Cardiac muscle cell (in vitro differentiated cells and primary cell): ENCODE data around the gene UBE2A. TPM values are rescaled to one million over a fixed set of nuclear protein-coding genes. Genes with fewer than 3 reads are reported as not detected.

Source experiments
- DNase-seq, 2 donors: peaks; one replicate each; pipeline versions ENCODE4 v3.0.0 to v3.0.0-alpha.2; 2010 to 2017; ENCODE audit warnings: low read depth in 1 of 2, low spot score in 1 of 2
- H3K27ac ChIP-seq: fragments of 200-600 bp; sonication (generic); 2 replicates; pipeline ENCODE4 v1.5.1; 2016
- H3K27me3 ChIP-seq: fragments of 200-600 bp; sonication (generic); 2 replicates; pipeline ENCODE4 v1.6.0; 2016; ENCODE audit warnings: control low read depth
- H3K36me3 ChIP-seq: fragments of 200-600 bp; sonication (generic); 2 replicates; pipeline ENCODE4 v1.5.1; 2016; ENCODE audit warnings: control low read depth
- H3K4me1 ChIP-seq: fragments of 200-600 bp; sonication (generic); 2 replicates; pipeline ENCODE4 v1.8.1; 2017; ENCODE audit warnings: low read depth, mild to moderate bottlenecking, mixed run types
- H3K4me3 ChIP-seq: fragments of 200-600 bp; sonication (generic); 2 replicates; pipeline ENCODE4 v1.5.1; 2016; ENCODE audit warnings: mild to moderate bottlenecking
- H3K9me3 ChIP-seq: fragments of 200-600 bp; sonication (generic); 2 replicates; pipeline ENCODE4 v1.5.1; 2017; ENCODE audit warnings: low read depth, mild to moderate bottlenecking, control low read depth
- CTCF ChIP-seq: IDR thresholded peaks from 2 replicates; pipeline ENCODE4 v1.5.1; 2012; ENCODE audit warnings: low read depth, mild to moderate bottlenecking, low read length
- polyA plus RNA-seq: library from polyadenylated mRNA; unstranded; fragments of >200 nt; fragmentation: Nextera tagmentation; extraction: Ambion mirVana; gene quantifications from 2 replicates; pipeline ENCODE4 v1.2.1, GENCODE V29; 2016
- total RNA-seq: library from RNA; depleted of rRNA; stranded (reverse); fragments of >200 nt; gene quantifications from 2 replicates; pipeline ENCODE4 v1.2.3, GENCODE V29; 2016

UBE2A gene
- total and polyA plus RNA-seq, 2 experiments from 2014 or later, result 41.7 to 106 TPM

GRCh38 chrX:119604766-119605463 lies 30.6 kb downstream of the UBE2A start:
- Histone ChIP-seq H3K36me3 (no peaks in the 10 kb centered on the region), H3K4me3 (peak overlapping the region; percentile 86), H3K27me3 (peaks cover 4% of the 10 kb centered on the region), H3K4me1 (no peaks in the 10 kb centered on the region), H3K27ac (no peak overlapping the region), H3K9me3 (no peaks in the 10 kb centered on the region)
- TF ChIP-seq CTCF, result no peak
- DNase-seq, result no peak

GRCh38 chrX:119605464-119606279 lies 31.3 kb downstream of the UBE2A start:
- peak overlapping the region; percentile 63 for H3K27ac ChIP-seq
- no peak for TF ChIP-seq CTCF

GRCh38 chrX:119606280-119607017 lies 32.1 kb downstream of the UBE2A start, which contains the start of gene NKRF:
NKRF (minus strand) TSS chrX:119606424.
- Histone ChIP-seq H3K9me3 (no peaks in the 10 kb centered on the region), H3K36me3 (no peaks in the 10 kb centered on the region), H3K27me3 (peaks cover 4% of the 10 kb centered on the region), H3K4me1 (no peaks in the 10 kb centered on the region), H3K27ac (peak within 1 kb of the TSS; percentile 78), H3K4me3 (peak within 1 kb of the TSS; percentile 86)
- no peak for TF ChIP-seq CTCF
- DNase-seq, result peak; percentile 90 to 93

More at GRCh38 chrX:119605464-119606279, 31.3 kb downstream of the UBE2A start:
- Histone ChIP-seq H3K9me3 (no peaks in the 10 kb centered on the region), H3K36me3 (no peaks in the 10 kb centered on the region), H3K4me1 (no peaks in the 10 kb centered on the region), H3K27me3 (peaks cover 4% of the 10 kb centered on the region), H3K4me3 (peak overlapping the region; percentile 86)
- DNase-seq, result peak in 1 of 2 donors; percentile 39

- DNase-seq, result no peak
- no peak for TF ChIP-seq CTCF
- Histone ChIP-seq H3K36me3 (no peaks in the 10 kb centered on the region), H3K27ac (no peak overlapping the region), H3K9me3 (no peaks in the 10 kb centered on the region), H3K27me3 (peaks cover 4% of the 10 kb centered on the region), H3K4me1 (no peaks in the 10 kb centered on the region), H3K4me3 (no peak overlapping the region)
Measured at GRCh38 chrX:119607018-119607389, 32.6 kb downstream of the UBE2A start.

GRCh38 chrX:119614776-119615175 lies 40.4 kb downstream of the UBE2A start:
- Histone ChIP-seq H3K4me3 (no peak overlapping the region), H3K27ac (no peak overlapping the region), H3K36me3 (no peaks in the 10 kb centered on the region), H3K9me3 (no peaks in the 10 kb centered on the region), H3K27me3 (no peaks in the 10 kb centered on the region), H3K4me1 (no peaks in the 10 kb centered on the region)
- no peak for DNase-seq
- no peak for TF ChIP-seq CTCF
